Activated T-cell treated with anti-CD3 and anti-CD28 coated beads, Interleukin-2, amount 50 U/mL, for 72 hours (primary cell): ENCODE data around the gene TSPAN15. TPM values are rescaled to one million over a fixed set of nuclear protein-coding genes. Genes with fewer than 3 reads are reported as not detected.
A peak's percentile ranks its signal among the peaks of the same experiment; 100 is the strongest.

ENCODE experiments used
- ATAC-seq, 2 donors: fragments of 150-1000 bp; cut with Tn5 transposase; replicated peaks in 1 of 2; 2 replicates each; pipeline ENCODE4 v1.10.0; 2021; ENCODE audit warnings: moderate library complexity in 2 of 2, mild to moderate bottlenecking in 1 of 2
- DNase-seq, 2 donors: peaks; one replicate each; pipeline ENCODE4 v3.0.0; 2021 to 2022; ENCODE audit warnings: mixed read lengths in 1 of 2
- H3K27ac Mint-ChIP-seq: one replicate; pipeline ENCODE4 v1.8.0; 2022; ENCODE audit warnings: mild to moderate bottlenecking, moderate library complexity, mixed read lengths
- H3K27me3 Mint-ChIP-seq: one replicate; pipeline ENCODE4 v1.8.0; 2022; ENCODE audit warnings: low read depth, mixed read lengths
- H3K36me3 Mint-ChIP-seq, 2 donors: one replicate each; pipeline ENCODE4 v1.8.0; 2022; ENCODE audit warnings: mixed read lengths in 2 of 2, mild to moderate bottlenecking in 1 of 2; ENCODE audit not compliant: insufficient read depth in 2 of 2
- H3K4me1 Mint-ChIP-seq: one replicate; pipeline ENCODE4 v1.8.0; 2022; ENCODE audit warnings: low read depth, mixed read lengths
- H3K4me3 Mint-ChIP-seq, 2 donors: one replicate each; pipeline ENCODE4 v1.8.0; 2022; ENCODE audit warnings: mild to moderate bottlenecking in 2 of 2, mixed read lengths in 2 of 2, moderate library complexity in 2 of 2
- H3K9me3 Mint-ChIP-seq, 2 donors: one replicate each; pipeline ENCODE4 v1.8.0; 2022; ENCODE audit warnings: mixed read lengths in 2 of 2
- total RNA-seq, 2 donors: library from RNA; stranded (reverse); gene quantifications; one replicate each; pipeline ENCODE4 v1.2.3, GENCODE V29; 2022

TSPAN15 gene
- total RNA-seq, 2 donors from 2014 or later: 1.5 to 1.8 TPM

DNA sequence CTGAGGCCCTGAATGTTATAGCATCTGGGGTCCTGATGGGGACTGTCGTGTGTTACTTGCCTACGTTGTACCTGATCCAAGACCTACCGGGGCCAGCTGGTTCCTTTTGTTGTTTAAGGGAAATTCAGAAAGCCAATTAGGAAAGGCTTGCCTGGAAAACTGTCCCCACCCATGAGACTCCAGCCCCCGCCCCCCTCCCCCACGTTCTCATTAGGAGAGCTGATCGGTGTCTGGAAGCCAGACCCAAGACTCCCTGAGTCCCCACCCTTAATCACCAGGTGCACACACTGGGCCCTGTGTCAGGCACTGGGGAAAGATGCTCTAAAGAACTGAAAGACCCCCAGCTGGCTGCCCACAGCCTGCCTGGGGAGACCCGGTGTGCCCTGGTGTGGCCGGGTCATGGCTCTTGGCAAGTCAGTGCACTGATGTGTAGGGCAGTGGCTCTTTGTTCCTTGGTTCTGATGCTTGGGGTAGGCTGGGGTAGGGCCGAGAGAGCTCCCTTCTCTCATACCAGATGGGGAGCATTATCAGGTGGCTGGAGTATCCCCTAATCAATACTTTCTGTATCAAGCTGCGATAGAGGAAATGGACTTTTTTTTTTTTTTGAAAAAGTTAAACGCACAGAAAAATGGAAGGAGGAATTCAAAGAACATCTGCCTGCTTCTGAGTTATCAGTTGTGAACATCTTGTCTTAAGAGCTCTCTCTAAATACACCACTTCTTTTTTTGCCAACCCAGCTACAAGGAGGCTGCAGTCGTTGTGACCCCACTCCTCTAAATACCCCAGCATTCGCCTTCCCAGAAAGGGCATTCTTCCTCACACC, 16.9 kb downstream of the TSPAN15 start:
- Mint-ChIP-seq H3K27me3 (peaks cover 17% of the 10 kb centered on the region), H3K27ac (no peak overlapping the region), H3K36me3 (no peaks in the 10 kb centered on the region)

GRCh38 chr10:69468751-69469089, 17.5 kb downstream of the TSPAN15 start:
- no peak for ATAC-seq
- Mint-ChIP-seq H3K27ac (no peak overlapping the region), H3K4me3 (no peak overlapping the region), H3K27me3 (peaks cover 21% of the 10 kb centered on the region), H3K9me3 (no peaks in the 10 kb centered on the region), H3K4me1 (peaks cover 16% of the 10 kb centered on the region), H3K36me3 (no peaks in the 10 kb centered on the region)
- DNase-seq: no peak

More for the DNA sequence above, 16.9 kb downstream of the TSPAN15 start:
- DNase-seq: no peak
- no peaks in the 10 kb centered on the region for H3K9me3 Mint-ChIP-seq
- no peak overlapping the region for H3K4me3 Mint-ChIP-seq
- H3K4me1 Mint-ChIP-seq: peaks cover 16% of the 10 kb centered on the region
- ATAC-seq: no peak

DNA sequence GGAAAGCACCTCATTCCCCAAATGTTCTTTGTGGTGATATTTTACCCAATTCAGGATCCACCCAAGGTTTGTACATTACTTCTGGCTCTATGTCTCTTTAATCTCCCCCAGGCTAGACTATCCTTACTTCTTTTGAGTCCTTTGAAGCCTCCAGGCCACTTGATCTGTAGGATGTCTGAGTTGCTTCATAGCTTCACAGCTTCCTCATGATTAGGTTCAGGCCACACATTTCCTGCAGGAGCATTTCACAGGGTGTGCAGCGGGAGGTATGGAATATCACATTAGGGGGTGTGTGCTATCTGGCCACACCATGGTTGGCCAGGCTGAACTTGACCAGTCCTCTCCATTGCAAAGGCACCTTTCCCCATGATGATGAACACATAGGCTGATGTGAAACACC, 18.7 kb downstream of the TSPAN15 start:
- no peak for DNase-seq
- peaks cover 10% of the 10 kb centered on the region for H3K4me1 Mint-ChIP-seq
- no peaks in the 10 kb centered on the region for H3K9me3 Mint-ChIP-seq
- H3K36me3 Mint-ChIP-seq: no peaks in the 10 kb centered on the region
- ATAC-seq: no peak
- H3K27ac Mint-ChIP-seq: no peak overlapping the region
- H3K4me3 Mint-ChIP-seq: no peak overlapping the region
- H3K27me3 Mint-ChIP-seq: peaks cover 21% of the 10 kb centered on the region

GRCh38 chr10:69470463-69471384, 19.5 kb downstream of the TSPAN15 start:
- Mint-ChIP-seq H3K9me3 (no peaks in the 10 kb centered on the region), H3K27me3 (peaks cover 21% of the 10 kb centered on the region), H3K4me3 (no peak overlapping the region), H3K4me1 (peaks cover 2% of the 10 kb centered on the region), H3K36me3 (no peaks in the 10 kb centered on the region), H3K27ac (peak overlapping the region; percentile 16)
- ATAC-seq: no peak
- DNase-seq: no peak

- DNase-seq (no peak), ATAC-seq (no peak)
- H3K9me3 Mint-ChIP-seq: no peaks in the 10 kb centered on the region
- H3K27ac Mint-ChIP-seq: no peak overlapping the region
- H3K4me1 Mint-ChIP-seq: no peaks in the 10 kb centered on the region
- no peak overlapping the region for H3K4me3 Mint-ChIP-seq
- H3K27me3 Mint-ChIP-seq: peaks cover 21% of the 10 kb centered on the region
- no peaks in the 10 kb centered on the region for H3K36me3 Mint-ChIP-seq
These were observed 20.9 kb downstream of the TSPAN15 start for GRCh38 chr10:69472142-69472541.

GRCh38 chr10:69472544-69472943, 21.3 kb downstream of the TSPAN15 start:
- Mint-ChIP-seq H3K27ac (no peak overlapping the region), H3K27me3 (peaks cover 21% of the 10 kb centered on the region), H3K4me3 (no peak overlapping the region), H3K36me3 (no peaks in the 10 kb centered on the region), H3K9me3 (no peaks in the 10 kb centered on the region), H3K4me1 (no peaks in the 10 kb centered on the region)
- DNase-seq (no peak), ATAC-seq (no peak)

DNA sequence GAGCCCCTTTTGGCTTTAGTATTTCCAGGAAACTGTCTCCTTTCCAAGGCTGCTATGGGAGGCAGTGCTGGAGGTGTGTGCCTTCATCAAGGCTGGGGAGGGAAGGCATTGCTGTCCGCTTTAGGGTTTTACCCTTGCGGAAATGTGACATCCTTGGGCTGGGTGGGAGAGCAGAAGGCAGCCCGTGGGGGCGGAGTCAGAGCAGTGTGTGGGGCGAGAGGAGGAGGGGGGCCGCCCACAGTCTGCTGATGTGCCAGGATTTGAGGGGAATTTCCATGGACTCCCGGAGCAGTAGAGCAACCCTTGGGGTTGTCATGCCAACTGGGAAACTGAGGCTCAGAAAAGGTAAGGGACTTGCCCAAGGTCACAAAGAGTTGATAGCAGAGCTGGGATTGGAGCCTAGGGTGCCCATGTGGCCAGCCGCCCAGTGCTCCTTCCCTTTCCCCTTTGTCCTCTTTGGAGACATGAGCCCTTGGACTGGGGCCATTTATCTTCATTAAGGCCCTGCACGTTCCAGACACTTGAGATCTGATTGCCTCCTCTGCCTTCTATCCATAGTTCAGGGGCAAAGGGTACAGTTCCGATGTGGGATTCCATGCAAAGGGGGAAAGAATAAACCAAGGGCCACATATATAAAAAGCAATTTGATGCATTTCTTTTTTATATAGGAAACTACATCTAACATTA, 22.2 kb downstream of the TSPAN15 start:
- no peaks in the 10 kb centered on the region for H3K9me3 Mint-ChIP-seq
- no peak overlapping the region for H3K27ac Mint-ChIP-seq
- H3K4me3 Mint-ChIP-seq: no peak overlapping the region
- no peaks in the 10 kb centered on the region for H3K4me1 Mint-ChIP-seq
- DNase-seq: no peak
- H3K27me3 Mint-ChIP-seq: peaks cover 21% of the 10 kb centered on the region
- ATAC-seq: no peak
- H3K36me3 Mint-ChIP-seq: no peaks in the 10 kb centered on the region

- DNase-seq: no peak
- no peak overlapping the region for H3K27ac Mint-ChIP-seq
- no peak for ATAC-seq
- H3K36me3 Mint-ChIP-seq: no peaks in the 10 kb centered on the region
- H3K27me3 Mint-ChIP-seq: peaks cover 20% of the 10 kb centered on the region
- no peak overlapping the region for H3K4me3 Mint-ChIP-seq
- no peaks in the 10 kb centered on the region for H3K4me1 Mint-ChIP-seq
- H3K9me3 Mint-ChIP-seq: no peaks in the 10 kb centered on the region
These were observed 23.6 kb downstream of the TSPAN15 start for GRCh38 chr10:69474742-69475432.

GRCh38 chr10:69475433-69475830, 24.2 kb downstream of the TSPAN15 start:
- ATAC-seq: no peak
- Mint-ChIP-seq H3K9me3 (no peaks in the 10 kb centered on the region), H3K27ac (no peak overlapping the region), H3K27me3 (peaks cover 14% of the 10 kb centered on the region), H3K36me3 (no peaks in the 10 kb centered on the region), H3K4me3 (no peak overlapping the region), H3K4me1 (no peaks in the 10 kb centered on the region)
- no peak for DNase-seq

- Mint-ChIP-seq H3K36me3 (no peaks in the 10 kb centered on the region), H3K27ac (no peak overlapping the region), H3K9me3 (no peaks in the 10 kb centered on the region), H3K4me3 (no peak overlapping the region), H3K27me3 (peaks cover 4% of the 10 kb centered on the region), H3K4me1 (no peaks in the 10 kb centered on the region)
- DNase-seq: no peak
- no peak for ATAC-seq
These were observed 26.8 kb downstream of the TSPAN15 start for GRCh38 chr10:69477968-69478597.

- DNase-seq: no peak
- no peak overlapping the region for H3K27ac Mint-ChIP-seq
- H3K9me3 Mint-ChIP-seq: no peaks in the 10 kb centered on the region
- no peaks in the 10 kb centered on the region for H3K36me3 Mint-ChIP-seq
- H3K27me3 Mint-ChIP-seq: no peaks in the 10 kb centered on the region
- ATAC-seq: no peak
- H3K4me1 Mint-ChIP-seq: no peaks in the 10 kb centered on the region
- H3K4me3 Mint-ChIP-seq: no peak overlapping the region
These were observed 28.2 kb downstream of the TSPAN15 start for GRCh38 chr10:69479240-69480067.

- Mint-ChIP-seq H3K4me3 (no peak overlapping the region), H3K4me1 (no peaks in the 10 kb centered on the region), H3K27ac (no peak overlapping the region), H3K36me3 (no peaks in the 10 kb centered on the region), H3K9me3 (no peaks in the 10 kb centered on the region), H3K27me3 (no peaks in the 10 kb centered on the region)
- DNase-seq: no peak
- ATAC-seq: no peak
These were observed 28.8 kb downstream of the TSPAN15 start for GRCh38 chr10:69480068-69480412.
